Measurements from ENCODE around the gene RPL13.
"Not testable (repeated sequence)": the region's sequence is repeated elsewhere in the genome, so short reads cannot be mapped to it uniquely, and the experiment has no call there.

The RPL13 gene

GRCh38 chr16:89563639-89564392, 3.3 kb downstream of the RPL13 start:
- no peak for FAIRE-seq

GRCh38 chr16:89564476-89565255, 4.2 kb downstream of the RPL13 start:
- FAIRE-seq: no peak

- no peak for FAIRE-seq
Observed at GRCh38 chr16:89565256-89565505, 4.7 kb downstream of the RPL13 start.

GRCh38 chr16:89565506-89566372, 5.3 kb downstream of the RPL13 start:
- FAIRE-seq: no peak

GRCh38 chr16:89567656-89568594, 7.4 kb downstream of the RPL13 start:
- FAIRE-seq: no peak

GRCh38 chr16:89569506-89570341, 9.2 kb downstream of the RPL13 start:
- no peak for FAIRE-seq

- no peak for FAIRE-seq
Observed at GRCh38 chr16:89570342-89570923, 10.0 kb downstream of the RPL13 start.

- not testable (repeated sequence) for FAIRE-seq
Observed at GRCh38 chr16:89570983-89571598, 10.6 kb downstream of the RPL13 start.

- no peak for FAIRE-seq
Observed at GRCh38 chr16:89571636-89572035, 11.2 kb downstream of the RPL13 start.

GRCh38 chr16:89572073-89572484, 11.6 kb downstream of the RPL13 start:
- FAIRE-seq: no peak

- FAIRE-seq: no peak
Observed at GRCh38 chr16:89572485-89573205, 12.2 kb downstream of the RPL13 start.

GRCh38 chr16:89573826-89574680, 13.6 kb downstream of the RPL13 start:
- FAIRE-seq: no peak

GRCh38 chr16:89574681-89575246, 14.3 kb downstream of the RPL13 start:
- FAIRE-seq: no peak

GRCh38 chr16:89575247-89576152, 15.0 kb downstream of the RPL13 start, which contains the start of gene CPNE7:
Gene CPNE7, plus strand, starts transcription at chr16:89575758. Its CDS starts 140 bp downstream, at chr16:89575898.
- no peak for FAIRE-seq

GRCh38 chr16:89576153-89577054, 15.9 kb downstream of the RPL13 start:
- no peak for FAIRE-seq
